ENCODE data around the gene CRLF3.
A peak's percentile ranks its signal among the peaks of the same experiment; 100 is the strongest.
"Not testable (repeated sequence)": the region's sequence is repeated elsewhere in the genome, so short reads cannot be mapped to it uniquely, and the experiment has no call there.

CRLF3 gene, protein sequence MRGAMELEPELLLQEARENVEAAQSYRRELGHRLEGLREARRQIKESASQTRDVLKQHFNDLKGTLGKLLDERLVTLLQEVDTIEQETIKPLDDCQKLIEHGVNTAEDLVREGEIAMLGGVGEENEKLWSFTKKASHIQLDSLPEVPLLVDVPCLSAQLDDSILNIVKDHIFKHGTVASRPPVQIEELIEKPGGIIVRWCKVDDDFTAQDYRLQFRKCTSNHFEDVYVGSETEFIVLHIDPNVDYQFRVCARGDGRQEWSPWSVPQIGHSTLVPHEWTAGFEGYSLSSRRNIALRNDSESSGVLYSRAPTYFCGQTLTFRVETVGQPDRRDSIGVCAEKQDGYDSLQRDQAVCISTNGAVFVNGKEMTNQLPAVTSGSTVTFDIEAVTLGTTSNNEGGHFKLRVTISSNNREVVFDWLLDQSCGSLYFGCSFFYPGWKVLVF

DNA sequence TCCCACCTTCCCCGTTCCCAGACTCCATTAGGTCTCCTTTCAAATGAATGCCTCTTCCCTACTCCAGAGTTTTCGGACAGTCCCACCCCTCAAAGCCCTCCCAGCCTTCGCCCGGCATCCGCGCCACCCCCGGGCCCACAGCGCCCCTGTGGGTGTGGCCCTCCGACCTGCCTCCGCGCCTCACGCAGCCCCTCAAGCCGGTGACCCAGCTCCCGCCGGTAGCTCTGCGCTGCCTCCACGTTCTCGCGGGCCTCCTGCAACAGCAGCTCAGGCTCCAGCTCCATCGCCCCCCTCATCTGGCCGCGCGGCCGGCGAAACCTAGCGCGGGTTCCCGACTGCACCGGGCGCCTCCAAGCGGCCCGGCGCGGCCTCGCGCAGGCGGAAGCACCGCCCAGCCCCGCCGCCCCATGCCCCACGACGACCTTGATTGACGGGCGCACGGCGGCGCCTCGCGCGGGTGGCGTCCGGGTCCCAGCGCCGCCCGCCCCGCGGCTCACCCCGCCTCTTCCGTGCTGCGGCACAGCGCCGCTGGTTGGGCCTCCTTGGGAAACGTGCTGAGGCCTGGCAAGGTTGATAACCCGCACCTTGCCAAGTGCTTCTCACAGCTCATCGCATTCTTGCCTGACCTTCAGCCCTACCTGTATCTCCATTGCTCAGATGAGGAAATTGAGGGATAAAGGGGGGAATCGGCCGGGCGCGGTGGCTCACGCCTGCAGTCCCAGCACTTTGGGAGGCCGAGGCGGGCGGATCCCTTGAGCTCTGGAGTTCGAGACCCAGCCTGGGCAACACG is at the start of gene CRLF3:
TSS of gene CRLF3 (minus strand) at position 337 of the 790 bp plus-strand sequence. CDS start at position 296, 41 bp downstream.
- peak; percentile 91 for DNase-seq

DNA sequence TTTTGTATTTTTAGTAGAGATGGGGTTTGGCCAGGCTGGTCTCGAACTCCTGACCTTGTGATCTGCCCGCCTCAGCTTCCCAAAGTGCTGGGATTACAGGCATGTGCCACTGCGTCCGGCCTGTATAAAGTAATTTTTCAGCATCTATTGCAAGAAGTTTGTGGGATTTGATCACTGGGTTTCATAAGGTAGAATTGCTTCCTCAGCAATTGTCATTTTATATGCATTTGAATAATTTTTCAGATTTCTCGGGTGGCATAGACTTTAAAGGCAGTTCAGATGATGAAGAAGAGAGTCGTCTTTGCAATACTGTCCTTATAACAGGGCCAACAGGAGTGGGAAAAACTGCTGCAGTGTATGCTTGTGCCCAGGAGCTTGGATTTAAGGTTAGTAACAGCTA is 44.5 kb upstream of the CRLF3 start:
- DNase-seq, result no peak

DNA sequence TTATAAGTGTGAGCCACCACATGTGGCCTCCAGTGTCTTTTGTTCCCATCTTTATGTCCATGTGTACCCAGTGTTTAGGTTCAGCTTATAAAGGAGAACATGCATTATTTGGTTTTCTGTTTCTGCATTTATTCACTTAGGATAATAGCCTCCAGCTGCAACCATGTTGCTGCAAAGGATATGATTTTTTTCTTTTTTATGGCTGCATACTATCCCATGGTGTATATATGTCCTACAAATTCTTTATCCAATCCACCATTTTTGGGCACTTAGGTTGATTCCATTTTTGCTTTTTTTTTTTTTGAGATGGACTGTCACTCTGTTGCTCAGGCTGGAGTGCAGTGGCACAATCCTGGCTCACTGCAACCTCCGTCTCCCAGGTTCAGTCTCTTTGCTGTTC is 40.1 kb upstream of the CRLF3 start:
- no peak for DNase-seq

DNA sequence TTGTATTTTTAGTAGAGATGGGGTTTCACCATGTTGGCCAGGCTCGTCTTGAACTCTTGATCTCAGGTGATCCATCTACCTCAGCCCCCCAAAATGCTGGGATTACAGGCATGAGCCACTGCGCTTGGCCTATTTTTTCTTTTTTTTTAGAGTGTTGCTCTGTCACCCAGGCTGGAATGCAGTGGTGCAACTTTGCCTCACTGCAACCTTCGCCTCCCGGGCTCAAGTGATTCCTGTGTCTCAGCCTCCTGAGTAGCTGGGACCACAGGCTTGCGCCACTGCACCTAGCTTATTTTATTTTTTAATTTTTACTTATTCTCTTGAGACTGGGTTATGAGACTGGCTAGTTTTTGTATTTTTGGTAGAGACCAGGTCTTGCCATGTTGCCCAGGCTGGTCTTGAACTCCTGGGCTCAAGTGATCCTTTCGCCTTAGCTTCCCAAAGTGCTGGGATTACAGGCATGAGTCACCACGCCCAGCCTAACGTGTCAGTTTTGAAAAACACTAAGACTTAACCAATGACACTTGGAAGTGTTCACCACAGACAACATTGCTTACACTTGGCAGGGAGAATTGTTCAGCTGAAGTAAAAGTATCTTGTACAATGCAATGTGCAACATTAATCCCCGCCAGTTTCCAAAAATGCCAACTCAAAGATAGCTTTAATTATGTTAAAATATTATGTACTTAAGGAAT is 34.2 kb upstream of the CRLF3 start:
- DNase-seq, result no peak

DNA sequence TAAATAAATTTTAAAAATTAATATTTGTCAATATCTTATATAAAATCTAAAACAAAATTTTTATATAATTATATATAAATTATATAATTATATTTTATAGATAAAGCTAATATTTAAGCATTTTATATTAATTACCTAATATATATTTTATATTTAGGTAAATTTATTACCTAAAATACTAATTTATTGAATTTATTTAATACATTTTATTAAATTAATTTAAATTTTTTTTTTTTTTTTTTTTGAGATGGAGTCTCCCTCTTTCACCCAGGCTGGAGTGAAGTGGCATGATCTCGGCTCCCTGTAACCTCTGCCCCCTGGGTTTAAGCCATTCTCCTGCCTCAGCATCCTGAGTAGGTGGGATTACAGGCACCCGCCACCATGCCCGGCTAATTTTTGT is 29.7 kb upstream of the CRLF3 start:
- DNase-seq, result no peak

DNA sequence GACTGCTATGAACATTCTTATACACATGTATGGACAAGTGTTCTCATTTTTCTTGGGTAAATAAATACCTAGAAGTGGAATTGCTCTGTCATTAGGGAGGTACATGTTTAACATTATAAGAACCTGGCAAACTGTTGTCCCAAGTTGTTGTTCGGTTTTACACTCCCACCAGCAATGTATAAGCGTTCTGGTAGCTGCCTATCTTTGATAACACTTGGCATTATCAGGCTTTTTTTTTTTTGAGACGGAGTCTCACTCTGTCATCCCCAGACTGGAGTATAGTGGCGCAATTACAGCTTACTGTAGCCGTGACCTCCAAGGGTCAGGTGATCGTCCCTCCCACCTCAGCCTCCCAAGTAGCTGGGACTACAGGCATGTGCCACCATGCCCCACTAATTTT is 23.5 kb upstream of the CRLF3 start:
- no peak for DNase-seq

DNA sequence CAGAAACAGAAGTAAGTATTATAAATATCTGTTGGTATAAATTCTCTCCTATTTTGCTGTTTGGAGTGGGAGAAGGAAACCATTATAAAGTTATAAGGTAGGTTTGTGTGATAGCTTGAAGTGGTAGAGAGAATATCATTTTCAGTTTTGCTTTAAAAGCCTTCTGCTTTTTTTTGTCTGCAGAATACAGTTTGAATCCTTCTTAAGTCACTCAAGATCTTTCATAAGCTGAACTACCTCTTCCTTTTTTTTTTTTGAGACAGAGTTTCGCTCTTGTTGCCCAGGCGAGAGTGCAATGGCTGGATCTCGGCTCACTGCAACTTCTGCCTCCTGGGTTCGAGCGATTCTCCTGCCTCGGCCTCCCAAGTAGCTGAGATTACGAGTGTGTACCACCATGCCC is 16.3 kb upstream of the CRLF3 start:
- no peak for DNase-seq

DNA sequence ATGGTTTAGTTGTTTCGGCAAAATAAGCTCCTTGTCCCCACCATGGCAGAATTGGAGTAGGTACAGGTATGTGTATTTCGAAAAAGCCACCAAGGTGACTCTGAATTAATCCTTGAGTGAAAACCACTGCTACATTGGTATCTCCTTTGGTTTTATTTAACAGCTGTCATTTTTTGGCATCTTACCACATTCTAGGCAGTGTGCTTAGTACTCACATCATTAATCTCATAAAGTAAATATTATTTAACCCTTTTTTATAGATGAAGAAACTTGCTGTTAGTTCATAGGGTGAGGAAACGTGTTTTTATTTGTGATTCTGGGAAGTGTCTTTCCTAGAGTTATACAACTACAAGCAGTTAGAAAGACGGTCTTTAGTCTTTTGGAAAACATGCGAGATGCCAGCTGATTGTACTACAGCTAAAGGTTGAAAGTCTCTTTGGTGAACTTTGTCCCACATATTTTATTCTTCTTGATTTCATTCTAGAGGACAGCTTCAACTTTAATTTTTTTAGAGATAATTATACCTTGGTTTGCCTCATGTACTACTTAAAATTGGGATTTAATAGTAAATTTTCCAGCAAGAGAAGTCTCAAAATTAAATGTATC is 13.8 kb upstream of the CRLF3 start:
- DNase-seq, result no peak

DNA sequence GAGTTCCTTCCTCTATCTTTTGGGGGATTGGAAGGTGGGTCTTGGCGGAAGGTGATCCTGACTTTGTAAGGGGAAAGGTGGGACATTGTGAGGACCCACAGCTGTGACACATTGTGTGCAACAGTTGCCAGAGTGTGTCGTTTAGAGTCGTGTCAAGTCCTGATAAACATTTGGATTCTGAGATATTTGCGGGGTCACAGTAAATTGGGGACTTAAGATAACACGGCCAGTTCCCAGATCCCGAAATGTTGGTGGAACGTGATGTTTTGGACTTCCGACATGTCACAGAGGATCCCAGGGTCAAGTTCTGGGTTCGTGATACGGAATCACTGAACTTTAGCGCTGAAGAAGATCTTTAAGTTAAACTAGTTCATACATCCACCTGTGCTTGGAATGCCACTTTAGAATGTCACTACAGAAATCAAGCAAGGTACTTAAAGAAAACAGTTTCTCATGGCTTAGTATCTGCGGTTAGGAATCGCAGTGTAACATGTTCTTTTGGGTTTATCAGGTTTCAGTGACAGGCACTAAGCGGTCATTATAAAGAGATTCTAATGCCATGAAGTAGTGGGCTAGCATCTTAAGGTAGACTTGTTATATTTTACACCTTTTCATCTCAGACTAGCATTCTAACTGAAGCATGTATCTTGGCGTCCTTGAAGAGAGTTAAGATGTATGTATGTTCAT is 8.1 kb upstream of the CRLF3 start:
- DNase-seq, result no peak

DNA sequence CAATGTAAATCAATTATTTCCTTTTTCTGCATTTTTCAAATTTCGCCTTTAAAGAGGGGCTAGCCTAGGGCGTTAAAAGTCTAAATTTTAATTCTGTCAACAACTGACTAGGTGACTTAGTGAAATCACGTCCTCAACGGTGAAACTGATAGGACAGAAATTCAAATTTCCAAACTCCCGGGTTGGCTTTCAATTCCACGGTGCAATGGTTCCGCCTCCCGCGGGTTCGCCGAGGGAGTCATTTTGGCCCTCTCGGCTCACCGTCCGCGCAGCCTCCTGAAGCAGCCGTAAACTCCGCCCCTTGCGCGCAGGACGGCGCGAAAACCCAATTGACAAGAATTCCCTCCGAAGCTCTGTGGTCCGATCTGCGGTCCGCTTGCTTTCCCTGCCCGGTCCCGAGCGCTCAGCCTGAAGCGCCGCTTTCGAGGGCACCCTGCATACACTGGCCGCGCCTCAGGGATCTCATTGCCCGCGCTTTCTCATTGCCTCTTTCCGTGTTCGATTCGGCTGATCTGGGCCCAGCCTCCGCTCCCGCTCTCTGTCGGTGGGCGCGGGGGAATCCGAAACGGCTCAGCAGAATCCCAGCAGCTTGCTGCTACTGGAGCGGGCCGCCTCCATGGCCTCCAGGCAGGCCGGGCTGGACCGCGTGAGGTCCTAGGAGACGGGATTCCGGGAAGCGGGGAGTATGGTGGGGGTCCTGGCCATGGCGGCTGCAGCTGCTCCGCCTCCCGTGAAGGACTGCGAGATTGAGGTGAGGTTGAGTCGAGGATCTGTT is 7.4 kb upstream of the CRLF3 start, which contains the start of gene ATAD5:
TSS of gene ATAD5 (plus strand) at position 304 of the 775 bp plus-strand sequence. CDS start at position 686, 382 bp downstream.
- peak; percentile 89 for DNase-seq

DNA sequence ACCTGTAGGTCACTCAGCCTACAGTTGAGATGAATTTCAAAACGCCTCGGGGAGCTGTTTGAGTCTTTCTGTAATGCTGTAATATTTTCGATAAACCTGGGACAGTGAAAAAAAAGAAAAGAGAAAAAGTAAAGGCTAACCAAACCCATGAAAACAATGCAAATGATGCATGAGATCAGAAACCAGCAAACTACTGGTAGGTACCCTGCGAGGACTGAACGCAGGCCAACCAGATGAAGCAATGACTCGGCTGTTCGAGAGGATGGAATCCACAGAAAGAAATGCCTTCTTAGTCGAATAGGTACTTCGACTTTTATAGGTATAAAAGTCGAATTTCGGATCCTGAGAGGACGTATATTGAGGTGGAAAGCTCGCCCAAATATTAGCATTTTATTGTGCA is 6.8 kb upstream of the CRLF3 start:
- DNase-seq, result no peak

DNA sequence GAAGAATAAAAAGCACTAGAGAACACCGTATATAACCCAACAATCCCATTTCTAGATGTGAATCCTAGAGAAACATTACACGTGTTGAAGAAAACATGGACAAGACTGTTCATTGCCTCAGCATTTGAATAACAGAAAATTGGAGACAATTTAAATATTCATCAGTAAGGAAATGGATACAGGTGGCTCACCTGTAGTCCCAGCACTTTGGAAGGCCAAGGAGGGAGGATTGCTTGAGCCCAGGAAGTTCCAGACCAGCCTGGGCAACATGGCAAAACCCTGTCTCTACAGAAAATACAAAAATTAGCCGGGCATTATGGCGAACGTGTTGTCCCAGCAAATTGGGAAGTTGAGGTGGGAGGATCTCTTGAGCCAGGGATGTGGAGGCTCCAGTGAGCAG is 4.5 kb upstream of the CRLF3 start:
- no peak for DNase-seq

DNA sequence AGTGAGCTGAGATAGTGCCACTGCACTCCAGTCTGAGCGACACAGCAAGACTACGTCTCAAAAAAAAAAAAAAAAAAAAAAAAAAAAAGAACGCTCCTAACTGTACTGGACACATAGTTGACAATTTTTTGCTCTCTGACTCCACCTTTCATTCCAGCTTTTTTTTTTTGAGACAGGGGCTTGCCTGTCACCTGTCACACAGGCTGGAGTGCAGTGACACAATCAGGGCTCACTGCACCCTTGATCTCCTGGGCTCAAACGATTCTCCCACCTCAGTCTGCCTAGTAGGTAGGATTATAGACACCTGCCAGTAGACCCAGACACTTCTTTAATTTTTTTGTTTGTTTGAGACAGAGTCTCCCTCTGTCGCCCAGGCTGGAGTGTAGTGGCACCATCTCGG is 2.6 kb upstream of the CRLF3 start:
- no peak for DNase-seq

DNA sequence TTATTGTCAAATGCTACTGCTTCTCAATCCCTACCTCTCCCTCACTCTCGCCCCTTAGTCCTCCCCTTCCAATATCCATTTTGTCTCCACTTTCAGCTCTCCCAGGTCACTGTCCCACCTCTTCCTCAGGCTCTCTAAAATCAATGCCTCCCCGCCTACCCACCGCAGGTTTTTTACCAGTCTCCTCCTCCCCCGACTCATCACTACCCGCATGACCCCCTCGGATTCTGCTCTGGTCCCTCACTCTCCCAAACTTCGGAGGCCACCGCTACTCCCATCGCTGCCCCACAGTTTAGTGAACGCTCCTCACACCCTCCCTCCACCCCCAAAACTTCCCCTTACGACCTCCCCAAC is 513 bp downstream of the CRLF3 start:
- DNase-seq, result peak; percentile 42

DNA sequence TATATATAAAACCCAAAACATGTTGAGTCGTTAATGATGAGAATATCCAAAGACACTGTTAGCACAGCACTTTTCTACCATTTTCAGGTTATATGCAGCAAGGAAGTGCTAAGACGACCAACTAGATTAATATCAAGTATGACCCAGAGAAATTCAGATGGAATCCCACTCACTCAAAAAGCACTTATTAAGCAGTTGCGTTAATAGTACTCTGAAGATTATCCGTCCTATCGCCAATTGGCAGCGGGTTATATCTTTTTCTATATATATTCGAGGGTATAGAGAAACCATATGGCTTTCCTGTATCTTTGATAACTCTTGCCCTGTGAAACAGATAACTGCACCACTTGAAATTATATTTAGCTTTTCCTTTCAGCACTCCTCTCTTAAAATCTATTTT is 1.1 kb downstream of the CRLF3 start:
- no peak for DNase-seq

DNA sequence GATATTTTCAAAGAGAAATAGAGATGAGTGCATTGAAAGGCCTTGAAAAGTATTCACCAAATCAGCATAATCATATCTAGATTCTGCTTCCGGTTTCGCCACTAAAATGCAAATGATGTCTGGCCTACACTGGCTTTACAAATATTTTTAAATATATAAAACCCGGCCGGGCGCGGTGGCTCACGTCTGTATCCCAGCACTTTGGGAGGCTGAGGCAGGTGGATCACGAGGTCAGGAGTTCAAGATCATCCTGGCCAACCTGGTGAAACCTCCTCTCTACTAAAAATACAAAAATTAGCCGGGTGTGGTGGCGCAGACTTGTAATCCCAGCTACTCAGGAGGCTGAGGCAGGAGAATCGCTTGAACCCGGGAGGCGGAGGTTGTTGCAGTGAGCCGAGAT is 1.6 kb downstream of the CRLF3 start:
- DNase-seq, result not testable (repeated sequence)

DNA sequence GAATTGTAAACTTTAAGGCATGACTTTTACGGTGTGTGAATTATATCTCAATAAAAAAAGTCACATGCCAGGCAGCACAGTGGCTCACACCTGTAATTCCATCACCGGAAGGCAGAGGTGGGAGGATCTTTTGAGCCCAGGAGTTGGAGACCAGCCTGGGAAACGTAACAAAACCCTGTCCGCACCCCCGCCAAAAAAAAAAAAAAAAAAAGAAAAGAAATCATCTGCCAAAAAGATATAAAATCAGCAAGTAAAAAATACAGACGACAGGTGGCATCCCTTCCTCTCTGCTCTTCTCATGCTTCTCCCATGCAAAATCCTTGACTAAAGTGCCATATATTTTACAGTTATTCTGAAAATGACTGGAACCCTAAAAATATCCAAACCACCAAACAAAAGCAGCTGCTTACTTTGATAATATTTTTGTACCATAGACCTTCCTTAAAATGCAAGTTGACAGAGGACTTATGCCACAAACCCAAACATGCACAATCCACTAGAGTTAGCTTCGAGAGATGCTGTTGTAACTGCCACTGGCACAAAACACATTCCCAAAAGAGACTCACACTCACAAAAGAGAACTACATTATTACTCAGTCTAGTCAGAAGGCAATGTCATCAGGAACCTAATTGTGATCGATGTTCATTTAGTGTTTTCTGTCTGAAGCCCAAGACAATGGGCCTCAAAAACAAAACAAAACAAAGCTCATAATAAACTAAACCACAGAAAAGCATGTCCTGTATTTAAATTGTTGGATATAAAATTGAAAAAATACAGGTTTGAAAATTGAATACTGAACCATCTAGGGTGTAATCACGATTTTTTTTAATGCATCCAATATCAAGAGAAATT is 2.4 kb downstream of the CRLF3 start:
- no peak for DNase-seq

DNA sequence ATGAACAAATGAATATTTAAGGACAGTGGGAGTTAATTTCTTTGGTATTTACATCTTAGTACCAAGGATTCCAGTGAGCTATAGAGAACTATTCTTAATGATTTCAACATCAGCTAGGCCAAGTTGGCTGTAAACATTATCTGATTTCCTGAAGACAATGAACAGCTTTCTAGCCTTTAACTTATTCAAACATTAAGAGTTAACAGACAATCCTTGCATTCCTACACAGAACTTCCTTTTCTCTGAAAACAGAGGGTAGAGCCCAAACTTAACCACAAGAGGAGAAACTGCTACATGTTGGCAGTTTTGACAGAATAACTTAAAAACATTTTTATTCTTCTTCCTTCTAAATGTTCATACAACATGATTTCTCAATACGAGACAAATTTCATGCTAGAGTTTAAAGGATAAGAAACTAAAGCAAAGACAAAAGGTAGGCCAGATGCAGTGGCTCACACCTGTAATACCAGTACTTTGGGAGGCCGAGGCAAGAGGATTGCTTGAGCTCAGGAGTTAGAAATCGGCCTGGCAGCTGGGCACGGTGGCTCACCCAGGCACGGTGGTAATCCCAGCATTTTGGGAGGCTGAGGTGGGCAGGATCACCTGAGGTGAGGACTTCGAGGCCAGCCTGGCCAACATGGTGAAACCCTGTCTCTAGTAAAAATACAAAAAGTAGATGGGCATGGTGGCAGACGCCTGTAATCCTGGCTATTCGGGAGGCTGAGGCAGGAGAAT is 4.4 kb downstream of the CRLF3 start:
- no peak for DNase-seq

DNA sequence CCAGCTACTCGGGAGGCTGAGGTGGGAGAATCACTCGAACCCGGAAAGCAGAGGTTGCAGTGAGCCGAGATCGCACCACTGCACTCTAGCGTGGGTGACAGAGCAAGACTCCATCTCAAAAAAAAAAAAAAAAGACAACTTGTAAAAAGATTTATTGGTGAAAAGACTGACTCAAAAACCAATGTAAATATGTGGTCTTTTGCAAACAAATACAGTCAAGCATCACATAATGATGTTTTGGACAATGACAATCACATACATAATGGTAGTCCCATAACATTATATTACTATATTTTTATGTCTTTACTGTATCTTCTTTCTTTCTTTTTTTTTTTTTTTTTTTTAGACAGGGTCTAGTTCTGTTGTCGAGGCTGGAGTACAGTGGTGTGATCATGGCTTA is 8.3 kb downstream of the CRLF3 start:
- no peak for DNase-seq

DNA sequence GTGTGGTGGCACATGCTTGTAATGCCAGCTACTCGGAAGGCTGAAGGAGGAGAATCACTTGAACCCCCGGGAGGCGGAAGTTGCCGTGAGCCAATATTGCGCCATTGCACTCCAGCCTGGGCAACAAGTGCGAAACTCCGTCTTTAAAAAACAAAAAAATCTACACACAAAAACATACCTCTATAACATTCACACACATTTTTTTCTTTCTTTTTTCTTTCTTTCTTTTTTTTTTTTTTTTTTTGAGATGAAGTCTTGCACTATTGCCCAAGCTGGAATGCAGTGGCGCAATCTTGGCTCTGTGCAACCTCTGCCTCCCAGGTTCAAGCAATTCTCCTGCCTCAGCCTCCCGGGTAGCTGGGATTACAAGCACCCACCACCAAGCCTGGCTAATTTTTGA is 9.6 kb downstream of the CRLF3 start:
- DNase-seq, result not testable (repeated sequence)
